ENCODE data around the gene EHMT1. TPM values are rescaled to one million over a fixed set of nuclear protein-coding genes. Genes with fewer than 3 reads are reported as not detected.
"Not testable (repeated sequence)": the region's sequence is repeated elsewhere in the genome, so short reads cannot be mapped to it uniquely, and the experiment has no call there.

The EHMT1 gene
- polyA plus RNA-seq, 1 of the 3 experiments (the other 2 are of a cell fraction) = 39.5 TPM

DNA sequence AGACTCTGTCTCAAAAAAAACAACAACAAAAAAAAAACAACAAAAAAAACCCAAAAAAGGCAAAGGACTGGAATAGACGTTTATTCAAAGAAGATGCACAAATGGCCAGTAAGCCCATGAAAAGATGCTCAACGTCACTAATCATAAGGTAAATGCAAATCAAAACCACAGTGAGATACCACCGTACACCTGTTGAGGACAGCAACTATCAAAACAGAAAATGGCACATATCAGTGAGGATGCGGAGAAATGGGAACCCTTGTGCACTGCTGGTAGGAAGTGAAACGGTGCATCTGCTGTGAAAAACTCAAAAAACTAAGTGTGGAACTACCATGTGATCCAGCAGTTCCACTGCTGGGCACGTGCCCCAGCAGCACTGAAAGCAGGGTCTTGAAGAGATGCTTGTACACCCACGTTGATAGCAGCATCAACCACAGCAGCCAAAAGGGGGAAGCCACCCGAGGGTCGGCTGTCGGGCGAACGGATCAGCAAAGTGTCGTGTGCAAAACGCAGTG lies 119.4 kb downstream of the EHMT1 start:
- H2AFZ ChIP-seq (ENCODE audit: low read depth); H3F3A ChIP-seq (replicated peaks; ENCODE audit: insufficient read depth); DNase-seq; H3K9ac ChIP-seq; H3K4me2 ChIP-seq; H3K9me3 ChIP-seq; POLR2A ChIA-PET; H3K4me3 ChIP-seq (ENCODE audit: low read depth in 2 of 2, low read length in 1 of 2); H3K9me2 ChIP-seq; H3K27ac ChIP-seq (ENCODE audit: low read depth in 2 of 2, low read length in 1 of 2); H3K27me3 ChIP-seq (ENCODE audit: insufficient read depth): not testable (repeated sequence)
- peaks cover 0 to 31% of the 10 kb centered on the region in 2 experiments; a peak in 1 of 4 replicates for H3K4me1 ChIP-seq (ENCODE audit: control insufficient read depth in 1 of 2, insufficient read depth in 2 of 2, low read depth in 1 of 2, low read length in 1 of 2)
- H3K36me3 ChIP-seq (replicated peaks in 1 of 2; ENCODE audit: control insufficient read depth in 1 of 2, insufficient read depth in 2 of 2, low read length in 1 of 2) = peaks cover 19 to 20% of the 10 kb centered on the region in 2 experiments
- peaks cover 19% of the 10 kb centered on the region for H3K79me2 ChIP-seq (ENCODE audit: insufficient read depth)
- 97% methylated on average over 7 of the region's 14 CpGs for WGBS (ENCODE audit: low lambda C conversion rate)
- peaks cover 15% of the 10 kb centered on the region for H4K20me1 ChIP-seq (ENCODE audit: insufficient read depth)
- CTCF ChIA-PET = interaction anchor here (1.3 kb wide), 1 partner anchor 39 kb away, joined by 3 read pairs; no protein-coding TSS in a partner anchor

DNA sequence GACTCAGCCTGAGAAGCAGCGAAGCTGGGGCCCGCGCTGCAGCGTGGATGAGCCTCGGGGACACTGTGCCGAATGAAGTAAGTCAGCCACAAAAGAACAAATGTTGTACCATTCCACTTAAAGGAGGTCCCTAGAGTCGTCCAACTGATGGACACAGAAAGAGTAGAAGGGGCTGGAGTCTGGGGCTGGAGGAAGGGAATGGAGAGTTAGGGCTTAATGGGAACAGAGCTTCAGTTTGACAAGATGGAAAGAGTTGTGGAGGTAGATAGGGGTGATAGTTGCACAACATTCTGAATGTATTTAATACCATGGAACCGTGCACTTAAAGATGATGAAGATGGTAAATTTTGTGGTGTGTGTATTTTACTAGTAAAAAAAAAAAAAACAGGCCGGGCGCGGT lies 119.9 kb downstream of the EHMT1 start:
- Histone ChIP-seq H3F3A (replicated peaks; ENCODE audit: insufficient read depth) (no peaks in the 10 kb centered on the region), H3K9me2 (no peaks in the 10 kb centered on the region), H3K27ac (ENCODE audit: low read depth in 2 of 2, low read length in 1 of 2) (no peak overlapping the region), H3K79me2 (ENCODE audit: insufficient read depth) (peaks cover 15% of the 10 kb centered on the region), H3K27me3 (ENCODE audit: insufficient read depth) (no peaks in the 10 kb centered on the region), H3K36me3 (replicated peaks in 1 of 2; ENCODE audit: control insufficient read depth in 1 of 2, insufficient read depth in 2 of 2, low read length in 1 of 2) (peaks cover 16 to 18% of the 10 kb centered on the region in 2 experiments), H2AFZ (ENCODE audit: low read depth) (no peak overlapping the region), H3K4me2 (no peak overlapping the region), H3K9me3 (no peaks in the 10 kb centered on the region), H3K9ac (no peak overlapping the region), H3K4me3 (ENCODE audit: low read depth in 2 of 2, low read length in 1 of 2) (no peak overlapping the region), H4K20me1 (ENCODE audit: insufficient read depth) (peaks cover 15% of the 10 kb centered on the region), H3K4me1 (ENCODE audit: control insufficient read depth in 1 of 2, insufficient read depth in 2 of 2, low read depth in 1 of 2, low read length in 1 of 2) (peaks cover 0 to 36% of the 10 kb centered on the region in 2 experiments; a peak in 1 of 4 replicates)
- no peak for TF ChIP-seq JUND (IDR thresholded peaks at IDR 0.05)
- no peak for TF ChIP-seq MXI1 (IDR thresholded peaks at IDR 0.05; ENCODE audit: low read depth, low read length)
- no peak for TF ChIP-seq POLR2AphosphoS5 (IDR thresholded peaks at IDR 0.05; ENCODE audit: low read depth, low read length)
- TF ChIP-seq, protein P1, sequence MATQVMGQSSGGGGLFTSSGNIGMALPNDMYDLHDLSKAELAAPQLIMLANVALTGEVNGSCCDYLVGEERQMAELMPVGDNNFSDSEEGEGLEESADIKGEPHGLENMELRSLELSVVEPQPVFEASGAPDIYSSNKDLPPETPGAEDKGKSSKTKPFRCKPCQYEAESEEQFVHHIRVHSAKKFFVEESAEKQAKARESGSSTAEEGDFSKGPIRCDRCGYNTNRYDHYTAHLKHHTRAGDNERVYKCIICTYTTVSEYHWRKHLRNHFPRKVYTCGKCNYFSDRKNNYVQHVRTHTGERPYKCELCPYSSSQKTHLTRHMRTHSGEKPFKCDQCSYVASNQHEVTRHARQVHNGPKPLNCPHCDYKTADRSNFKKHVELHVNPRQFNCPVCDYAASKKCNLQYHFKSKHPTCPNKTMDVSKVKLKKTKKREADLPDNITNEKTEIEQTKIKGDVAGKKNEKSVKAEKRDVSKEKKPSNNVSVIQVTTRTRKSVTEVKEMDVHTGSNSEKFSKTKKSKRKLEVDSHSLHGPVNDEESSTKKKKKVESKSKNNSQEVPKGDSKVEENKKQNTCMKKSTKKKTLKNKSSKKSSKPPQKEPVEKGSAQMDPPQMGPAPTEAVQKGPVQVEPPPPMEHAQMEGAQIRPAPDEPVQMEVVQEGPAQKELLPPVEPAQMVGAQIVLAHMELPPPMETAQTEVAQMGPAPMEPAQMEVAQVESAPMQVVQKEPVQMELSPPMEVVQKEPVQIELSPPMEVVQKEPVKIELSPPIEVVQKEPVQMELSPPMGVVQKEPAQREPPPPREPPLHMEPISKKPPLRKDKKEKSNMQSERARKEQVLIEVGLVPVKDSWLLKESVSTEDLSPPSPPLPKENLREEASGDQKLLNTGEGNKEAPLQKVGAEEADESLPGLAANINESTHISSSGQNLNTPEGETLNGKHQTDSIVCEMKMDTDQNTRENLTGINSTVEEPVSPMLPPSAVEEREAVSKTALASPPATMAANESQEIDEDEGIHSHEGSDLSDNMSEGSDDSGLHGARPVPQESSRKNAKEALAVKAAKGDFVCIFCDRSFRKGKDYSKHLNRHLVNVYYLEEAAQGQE (IDR thresholded peaks at IDR 0.05; ENCODE audit: low read depth, low read length) = no peak
- TF ChIP-seq CHD2 (IDR thresholded peaks at IDR 0.05; ENCODE audit: low read length, partially characterized antibody) = no peak
- no peak for TF ChIP-seq TEAD4 (IDR thresholded peaks at IDR 0.05; ENCODE audit: borderline replicate concordance, insufficient read depth)
- no peak for TF ChIP-seq FOXJ3 (CRISPR knock-in tag; IDR thresholded peaks at IDR 0.05)
- no peak for DNase-seq
- ChIA-PET CTCF (no interaction called here), POLR2A (no interaction called here)
- 94% methylated on average over 10 of the region's 11 CpGs for WGBS (ENCODE audit: low lambda C conversion rate)
